Activated CD4-positive, alpha-beta T cell treated with anti-CD3 and anti-CD28 coated beads for 4 hours (primary cell): ENCODE results near the gene IL36B.

Experiments
- DNase-seq, 2 donors: peaks; one replicate each; pipeline ENCODE4 v3.0.0-alpha.2; 2020

Gene IL36B

DNA sequence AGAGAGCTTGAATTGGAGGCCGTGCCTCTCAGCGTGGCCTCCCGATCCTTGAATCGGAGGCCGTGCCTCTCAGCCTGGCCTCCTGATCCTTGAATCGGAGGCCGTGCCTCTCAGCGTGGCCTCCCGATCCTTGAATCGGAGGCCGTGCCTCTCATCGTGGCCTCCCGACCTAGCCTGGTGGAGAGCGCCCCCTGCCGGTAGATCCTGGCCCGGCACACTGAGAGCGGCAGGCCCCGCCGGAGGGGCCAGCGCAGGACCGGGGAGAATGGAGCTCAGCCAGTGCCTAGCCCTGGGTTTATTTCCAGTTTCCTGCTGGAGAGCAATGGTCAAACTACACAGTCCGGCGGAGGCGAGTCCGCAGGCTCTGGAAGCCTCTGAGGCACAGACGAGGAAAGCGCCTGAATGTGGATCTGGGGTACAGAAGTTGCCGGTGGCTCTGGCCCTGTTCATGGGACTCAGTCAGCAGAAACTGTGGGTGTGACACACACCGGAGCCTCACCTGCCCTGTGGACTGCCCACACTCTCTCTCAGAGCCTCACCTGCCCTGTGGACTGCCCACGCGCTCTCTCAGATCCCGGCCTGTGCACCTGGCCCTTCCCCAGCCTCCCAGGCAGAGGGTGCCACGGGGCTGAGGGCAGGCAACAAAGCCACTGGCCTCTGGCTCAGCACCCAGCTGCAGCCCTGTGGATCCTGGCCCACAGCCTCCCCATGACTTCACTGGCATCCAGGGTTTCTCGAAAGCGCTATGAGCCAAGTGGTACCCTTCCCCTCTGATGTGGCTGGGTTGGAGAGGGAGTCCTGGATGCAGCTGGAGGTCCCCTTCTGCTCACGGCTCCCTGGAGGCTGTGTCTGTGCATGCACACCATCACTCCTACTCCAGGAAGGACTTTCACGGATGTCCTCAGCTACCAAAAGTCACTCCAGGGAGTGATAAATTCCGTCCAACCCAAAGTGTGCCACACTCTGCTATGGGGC lies 1.5 kb downstream of the IL36B start:
- no peak for DNase-seq

GRCh38 chr2:113046465-113046864 lies 6.2 kb downstream of the IL36B start:
- DNase-seq: no peak

- no peak for DNase-seq
Measured at GRCh38 chr2:113041871-113042270, 10.8 kb downstream of the IL36B start.

DNA sequence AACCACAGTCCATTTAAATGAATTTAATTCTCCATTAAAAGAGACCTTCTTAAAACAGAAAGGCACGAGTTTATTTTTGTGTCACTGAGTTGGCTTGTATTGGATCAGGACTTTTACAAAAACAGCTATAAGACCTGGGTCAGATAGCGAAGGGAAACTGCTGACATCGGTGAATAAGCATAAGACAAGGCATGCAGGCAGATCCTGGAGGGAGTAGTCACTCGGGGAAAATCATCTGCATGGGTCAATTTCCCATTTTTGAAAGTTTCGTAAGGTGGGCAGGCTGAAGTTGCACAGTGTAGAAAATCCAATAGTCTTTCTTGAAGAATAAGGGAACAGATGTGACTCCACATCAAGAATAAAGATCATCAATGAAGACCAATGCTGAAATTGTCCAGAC lies 12.9 kb downstream of the IL36B start:
- DNase-seq: no peak

GRCh38 chr2:113039158-113039557 lies 13.5 kb downstream of the IL36B start:
- DNase-seq: no peak

GRCh38 chr2:113038291-113038690 lies 14.4 kb downstream of the IL36B start:
- no peak for DNase-seq

DNA sequence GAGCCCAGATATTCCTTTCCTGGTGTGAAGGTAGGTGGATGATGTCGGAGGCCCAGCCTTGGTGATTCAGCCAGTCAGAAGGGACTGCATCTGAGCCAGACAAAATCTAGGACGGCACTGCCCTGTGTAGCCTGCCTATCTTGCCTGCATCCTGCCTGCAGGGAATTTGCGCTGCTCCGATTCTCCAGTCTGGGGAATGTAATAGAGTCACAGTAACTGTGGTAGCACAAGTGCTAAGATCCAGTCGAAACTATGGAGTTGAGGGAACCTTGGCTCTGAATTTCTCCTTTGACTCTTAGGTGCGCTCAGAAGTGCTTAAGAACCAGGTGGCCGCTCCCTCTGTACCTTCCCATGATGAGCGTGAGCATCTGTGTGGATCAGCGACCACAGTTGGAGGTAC lies 15.9 kb downstream of the IL36B start:
- DNase-seq: no peak

DNA sequence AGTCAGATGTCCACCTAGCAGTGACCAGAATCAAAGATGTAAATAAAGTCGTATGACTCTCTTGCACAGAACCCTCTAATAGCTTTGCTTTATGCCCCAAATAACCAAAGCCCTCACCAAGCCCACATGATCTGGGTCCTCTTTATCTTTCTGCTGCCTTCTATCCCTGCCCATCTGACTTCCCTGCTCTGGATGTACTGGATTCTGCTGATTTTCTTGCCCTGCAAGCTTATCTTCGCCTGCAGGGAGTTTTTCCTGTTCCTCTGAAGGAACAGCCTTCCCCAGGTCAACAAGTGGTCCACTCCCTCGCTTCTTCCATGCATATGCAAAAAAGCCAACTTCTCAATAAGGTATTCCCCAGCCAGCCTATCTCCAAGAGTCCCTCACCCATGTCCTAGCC lies 18.7 kb downstream of the IL36B start:
- no peak for DNase-seq

DNA sequence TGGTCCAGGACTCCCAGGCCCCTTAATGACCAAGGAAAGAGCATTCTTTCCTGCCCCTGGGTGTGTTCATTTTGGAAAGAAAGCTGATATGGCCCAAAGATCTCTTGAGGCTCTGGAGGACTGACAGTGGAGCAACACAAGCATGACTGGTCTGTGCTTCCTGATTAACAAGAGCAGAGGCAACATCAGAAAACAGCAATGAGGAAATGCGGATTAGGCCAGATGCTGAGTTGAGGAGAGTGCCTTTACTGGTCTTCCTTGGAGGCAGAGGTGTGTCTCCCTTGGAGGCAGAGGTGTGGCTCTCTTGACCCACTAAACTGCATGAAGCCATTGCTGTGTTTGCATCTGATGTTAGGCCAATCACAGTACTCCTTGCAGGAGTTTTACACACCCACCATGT lies 19.9 kb downstream of the IL36B start:
- no peak for DNase-seq

DNA sequence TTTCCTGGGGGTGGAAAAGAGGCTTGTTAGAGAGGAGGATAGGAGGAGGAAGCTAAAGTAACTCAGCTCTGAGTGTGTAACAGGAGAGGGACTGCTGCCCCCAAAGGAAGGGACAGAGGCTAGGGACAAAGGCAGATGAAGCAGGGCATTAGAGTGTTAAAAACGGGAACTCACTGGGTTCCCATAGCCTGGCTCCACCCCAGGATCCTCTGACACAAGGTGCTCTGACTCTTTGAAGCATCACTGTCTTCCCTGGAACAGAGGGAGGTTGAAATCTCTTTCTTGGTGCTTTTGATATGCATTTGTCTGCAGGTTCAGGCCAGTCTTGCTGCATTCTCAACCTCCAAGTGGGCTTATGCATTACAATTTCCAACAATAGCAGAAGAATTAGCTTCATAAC lies 24.6 kb downstream of the IL36B start:
- DNase-seq: no peak

GRCh38 chr2:113027691-113028090 lies 25.0 kb downstream of the IL36B start:
- no peak for DNase-seq

DNA sequence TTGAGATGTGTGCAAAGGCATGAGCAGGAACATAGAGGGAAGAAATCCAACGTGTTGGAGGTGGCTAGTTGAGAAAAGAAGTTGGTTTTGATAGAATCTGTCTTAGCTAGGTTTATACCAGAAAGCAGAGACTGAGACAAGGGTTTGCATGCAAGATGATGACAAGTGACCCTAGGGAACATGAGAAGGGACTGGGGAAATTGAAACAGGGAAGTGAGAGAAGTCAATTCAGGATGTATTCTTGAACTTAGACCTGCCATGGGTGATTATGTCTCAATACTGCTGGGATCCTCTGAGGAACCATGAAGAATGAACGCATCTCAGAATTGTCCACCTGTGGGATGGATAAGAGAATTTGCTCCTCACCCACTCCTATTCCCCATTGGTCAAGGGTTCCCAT lies 26.9 kb downstream of the IL36B start:
- no peak for DNase-seq

- DNase-seq: no peak
Measured at GRCh38 chr2:113024764-113025163, 27.9 kb downstream of the IL36B start.

- DNase-seq: no peak
Measured at GRCh38 chr2:113021312-113021711, 31.4 kb downstream of the IL36B start.

GRCh38 chr2:113018509-113018908 lies 34.2 kb downstream of the IL36B start:
- DNase-seq: no peak

GRCh38 chr2:113015655-113016054 lies 37.0 kb downstream of the IL36B start:
- no peak for DNase-seq

- DNase-seq: no peak
Measured at GRCh38 chr2:113015042-113015441, 37.6 kb downstream of the IL36B start.

GRCh38 chr2:113014067-113014466 lies 38.6 kb downstream of the IL36B start:
- no peak for DNase-seq

DNA sequence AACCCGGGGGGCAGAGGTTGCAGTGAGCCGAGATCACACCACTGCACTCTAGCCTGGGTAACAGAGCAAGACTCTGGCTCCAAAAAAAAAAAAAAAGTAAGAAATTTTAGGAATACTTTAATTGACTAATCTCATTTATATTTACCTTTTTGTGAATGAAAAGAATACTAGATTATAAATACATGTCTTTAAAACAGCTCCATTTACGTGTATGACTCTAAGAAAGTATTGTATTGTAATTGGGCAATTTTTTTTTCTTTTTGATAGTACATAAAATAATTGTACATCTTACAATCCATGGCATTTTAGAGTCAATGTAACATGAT lies 39.4 kb downstream of the IL36B start:
- no peak for DNase-seq

DNA sequence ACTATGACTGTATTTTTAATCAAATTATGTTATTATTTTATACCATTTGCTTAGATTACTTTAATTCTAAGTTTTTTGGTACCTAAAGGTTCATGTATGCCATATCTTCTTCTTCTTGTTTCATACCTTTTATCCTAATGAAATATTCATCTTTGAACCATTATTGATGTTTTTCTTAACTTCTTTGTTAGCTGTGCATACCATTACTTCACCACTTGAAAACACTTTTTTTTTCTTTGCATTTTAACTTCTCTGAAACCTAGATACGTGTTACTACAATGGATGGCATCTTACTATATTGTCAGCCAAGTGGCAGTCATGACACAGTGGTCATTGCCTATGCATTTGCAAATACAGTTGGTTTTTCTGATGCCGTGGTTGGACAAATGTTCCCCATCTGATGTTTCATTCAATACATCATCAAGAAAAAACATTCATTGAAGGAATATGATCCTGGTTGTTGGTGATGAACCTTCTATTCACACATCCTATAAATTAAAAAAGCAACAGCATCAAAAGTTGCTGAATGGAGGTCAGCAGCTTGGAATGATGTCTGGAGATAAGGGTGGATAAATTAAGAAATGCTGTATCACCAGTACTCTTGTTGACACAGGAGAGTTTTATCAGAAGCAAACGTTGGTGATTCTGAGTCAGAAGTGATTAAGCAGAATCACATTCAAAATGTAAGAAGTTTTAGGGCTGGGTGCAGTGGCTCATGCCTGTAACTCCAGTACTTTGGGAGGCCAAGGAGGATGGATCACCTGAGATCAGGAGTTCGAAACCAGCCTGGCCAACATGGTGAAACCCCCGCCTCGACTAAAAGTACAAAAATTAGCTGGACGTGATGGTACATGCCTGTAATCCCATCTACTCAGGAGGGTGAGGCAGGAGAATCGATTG lies 40.0 kb downstream of the IL36B start:
- DNase-seq: no peak

GRCh38 chr2:113011108-113011507 lies 41.6 kb downstream of the IL36B start:
- DNase-seq: no peak

GRCh38 chr2:113010088-113010487 lies 42.6 kb downstream of the IL36B start:
- no peak for DNase-seq

- DNase-seq: no peak
Measured at GRCh38 chr2:113009622-113010021, 43.0 kb downstream of the IL36B start.

- no peak for DNase-seq
Measured at GRCh38 chr2:113007250-113007649, 45.4 kb downstream of the IL36B start.
